Activated naive CD4-positive, alpha-beta T cell treated with anti-CD3 and anti-CD28 coated beads for 36 hours (primary cell): ENCODE data around the gene MME. TPM values are rescaled to one million over a fixed set of nuclear protein-coding genes. Genes with fewer than 3 reads are reported as not detected.

Experiments used
- total RNA-seq, 2 experiments: library from RNA; stranded (reverse); gene quantifications; one replicate each; pipeline ENCODE4 v1.2.3, GENCODE V29; 2021

The MME gene
- total RNA-seq, 2 experiments from 2014 or later, result not detected

Other genes starting within 250 kb of the MME start
- gene STRIT1, start 213.4 kb downstream of the MME start, total RNA-seq, result not detected